SK-N-MC (cell line): ENCODE measurements around the gene DSTN.

ENCODE experiments used
- EZH2 ChIP-seq: fragments of 200-600 bp; sonication (generic); IDR thresholded peaks from one replicate; pipeline ENCODE4 v1.6.1; 2017; ENCODE audit warnings: antibody characterized with exemption
- FOXP2 ChIP-seq: optimal IDR thresholded peaks from 2 replicates; pipeline ENCODE3; 2011; ENCODE audit warnings: mild to moderate bottlenecking, moderate library complexity; ENCODE audit not compliant: insufficient read depth; ENCODE audit errors: extremely low read length, control extremely low read depth
- POLR2AphosphoS5 ChIP-seq: IDR thresholded peaks from 2 replicates; pipeline ENCODE4 v1.6.1; 2012; ENCODE audit warnings: mild to moderate bottlenecking, low read depth, low read length, borderline replicate concordance

- TF ChIP-seq POLR2AphosphoS5 (no peak), FOXP2 (no peak), EZH2 (no peak)
These were observed 42.6 kb downstream of the DSTN start for GRCh38 chr20:17612287-17612991.
